ENCODE measurements around the gene PARL. TPM values are rescaled to one million over a fixed set of nuclear protein-coding genes. Genes with fewer than 3 reads are reported as not detected.
A peak's percentile ranks its signal among the peaks of the same experiment; 100 is the strongest.

PARL gene
- total and polyA plus RNA-seq, 9 of the 15 experiments (the other 6 are each of a cell fraction or from before 2014, with no cell fraction given): 39.5 to 82.4 (median 57.4) TPM

DNA sequence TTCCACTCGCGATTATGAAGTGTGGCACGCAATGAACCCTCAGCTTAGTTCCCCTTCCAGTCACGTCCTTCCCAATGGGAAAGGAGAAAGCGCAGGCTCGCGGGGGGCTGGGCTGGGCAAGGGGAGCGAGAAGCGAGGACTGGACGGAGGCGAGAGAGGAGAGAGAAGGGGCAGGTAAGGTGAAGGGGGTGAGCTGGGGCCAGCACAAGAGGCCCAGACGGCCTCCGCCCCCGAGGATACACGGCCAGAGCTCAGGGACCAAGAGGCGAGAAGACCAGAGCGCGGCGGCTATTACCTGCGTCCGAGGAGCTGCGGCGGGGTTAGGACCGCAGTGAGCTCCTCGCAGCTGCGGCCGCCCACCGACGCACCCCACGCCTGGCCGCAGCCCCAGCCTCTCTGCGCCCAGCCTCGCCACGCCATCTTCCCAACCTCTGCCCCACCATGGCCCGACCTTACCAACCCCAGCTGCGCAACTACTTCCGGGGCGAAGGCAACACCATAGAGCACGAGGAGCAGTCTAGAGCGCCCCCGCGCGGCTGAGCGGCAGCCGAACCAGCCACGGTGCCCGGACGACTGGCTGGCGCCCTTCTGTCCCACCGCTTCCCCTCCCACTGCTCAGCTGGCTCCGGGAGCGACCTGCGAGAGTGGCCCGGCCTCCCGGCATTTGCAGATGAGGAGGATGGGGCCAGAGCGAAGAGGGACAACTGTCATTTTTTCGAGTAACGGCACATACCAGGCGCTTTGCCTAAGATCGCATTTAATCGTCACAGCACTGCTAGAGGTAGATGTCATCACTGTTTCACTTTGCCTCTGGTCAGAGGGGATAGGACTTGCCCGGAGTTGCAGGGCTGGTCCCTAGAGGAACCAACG is at the start of gene PARL (continued):
- TF ChIP-seq KLF6 (CRISPR knock-in tag; IDR thresholded peaks at IDR 0.05; ENCODE audit: borderline replicate concordance) (no peak), ZNF584 (CRISPR knock-in tag; IDR thresholded peaks at IDR 0.05; ENCODE audit: low read depth) (no peak), KDM5B (IDR thresholded peaks at IDR 0.05; ENCODE audit: insufficient replicate concordance, low read depth, low read length) (peak; percentile 81), SMAD4 (CRISPR knock-in tag; conservative IDR thresholded peaks at IDR 0.05) (peak; percentile 95), VEZF1 (CRISPR knock-in tag; IDR thresholded peaks at IDR 0.05) (peak; percentile 79), CREB5 (CRISPR knock-in tag; IDR thresholded peaks at IDR 0.05) (0 out of 2 replicates have a peak, but pooled peaks have one; percentile 22), ZNF121 (CRISPR knock-in tag; conservative IDR thresholded peaks at IDR 0.05) (no peak), ARID1B (IDR thresholded peaks at IDR 0.05) (peak; percentile 43), RAD51 (IDR thresholded peaks at IDR 0.05; ENCODE audit: borderline replicate concordance, low read depth) (no peak), BDP1 (IDR thresholded peaks at IDR 0.05; ENCODE audit: insufficient read depth, insufficient read length) (no peak), ZNF507 (tag; conservative IDR thresholded peaks at IDR 0.05) (no peak), HDAC2 (IDR thresholded peaks at IDR 0.05) (0 out of 2 replicates have a peak, but pooled peaks have one; percentile 31), ZNF239 (CRISPR knock-in tag; IDR thresholded peaks at IDR 0.05) (no peak), FOXK1 (CRISPR knock-in tag; IDR thresholded peaks at IDR 0.05; ENCODE audit: borderline replicate concordance) (no peak)
- TF ChIP-seq, protein P1, sequence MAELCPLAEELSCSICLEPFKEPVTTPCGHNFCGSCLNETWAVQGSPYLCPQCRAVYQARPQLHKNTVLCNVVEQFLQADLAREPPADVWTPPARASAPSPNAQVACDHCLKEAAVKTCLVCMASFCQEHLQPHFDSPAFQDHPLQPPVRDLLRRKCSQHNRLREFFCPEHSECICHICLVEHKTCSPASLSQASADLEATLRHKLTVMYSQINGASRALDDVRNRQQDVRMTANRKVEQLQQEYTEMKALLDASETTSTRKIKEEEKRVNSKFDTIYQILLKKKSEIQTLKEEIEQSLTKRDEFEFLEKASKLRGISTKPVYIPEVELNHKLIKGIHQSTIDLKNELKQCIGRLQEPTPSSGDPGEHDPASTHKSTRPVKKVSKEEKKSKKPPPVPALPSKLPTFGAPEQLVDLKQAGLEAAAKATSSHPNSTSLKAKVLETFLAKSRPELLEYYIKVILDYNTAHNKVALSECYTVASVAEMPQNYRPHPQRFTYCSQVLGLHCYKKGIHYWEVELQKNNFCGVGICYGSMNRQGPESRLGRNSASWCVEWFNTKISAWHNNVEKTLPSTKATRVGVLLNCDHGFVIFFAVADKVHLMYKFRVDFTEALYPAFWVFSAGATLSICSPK (IDR thresholded peaks at IDR 0.05; ENCODE audit: borderline replicate concordance): no peak
- TF ChIP-seq, protein P2, sequence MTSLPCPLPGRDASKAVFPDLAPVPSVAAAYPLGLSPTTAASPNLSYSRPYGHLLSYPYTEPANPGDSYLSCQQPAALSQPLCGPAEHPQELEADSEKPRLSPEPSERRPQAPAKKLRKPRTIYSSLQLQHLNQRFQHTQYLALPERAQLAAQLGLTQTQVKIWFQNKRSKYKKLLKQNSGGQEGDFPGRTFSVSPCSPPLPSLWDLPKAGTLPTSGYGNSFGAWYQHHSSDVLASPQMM (CRISPR knock-in tag; IDR thresholded peaks at IDR 0.05): no peak
- TF ChIP-seq, protein P3, sequence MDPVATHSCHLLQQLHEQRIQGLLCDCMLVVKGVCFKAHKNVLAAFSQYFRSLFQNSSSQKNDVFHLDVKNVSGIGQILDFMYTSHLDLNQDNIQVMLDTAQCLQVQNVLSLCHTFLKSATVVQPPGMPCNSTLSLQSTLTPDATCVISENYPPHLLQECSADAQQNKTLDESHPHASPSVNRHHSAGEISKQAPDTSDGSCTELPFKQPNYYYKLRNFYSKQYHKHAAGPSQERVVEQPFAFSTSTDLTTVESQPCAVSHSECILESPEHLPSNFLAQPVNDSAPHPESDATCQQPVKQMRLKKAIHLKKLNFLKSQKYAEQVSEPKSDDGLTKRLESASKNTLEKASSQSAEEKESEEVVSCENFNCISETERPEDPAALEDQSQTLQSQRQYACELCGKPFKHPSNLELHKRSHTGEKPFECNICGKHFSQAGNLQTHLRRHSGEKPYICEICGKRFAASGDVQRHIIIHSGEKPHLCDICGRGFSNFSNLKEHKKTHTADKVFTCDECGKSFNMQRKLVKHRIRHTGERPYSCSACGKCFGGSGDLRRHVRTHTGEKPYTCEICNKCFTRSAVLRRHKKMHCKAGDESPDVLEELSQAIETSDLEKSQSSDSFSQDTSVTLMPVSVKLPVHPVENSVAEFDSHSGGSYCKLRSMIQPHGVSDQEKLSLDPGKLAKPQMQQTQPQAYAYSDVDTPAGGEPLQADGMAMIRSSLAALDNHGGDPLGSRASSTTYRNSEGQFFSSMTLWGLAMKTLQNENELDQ (CRISPR knock-in tag; IDR thresholded peaks at IDR 0.05; ENCODE audit: borderline replicate concordance): no peak
- TF ChIP-seq, protein P4, sequence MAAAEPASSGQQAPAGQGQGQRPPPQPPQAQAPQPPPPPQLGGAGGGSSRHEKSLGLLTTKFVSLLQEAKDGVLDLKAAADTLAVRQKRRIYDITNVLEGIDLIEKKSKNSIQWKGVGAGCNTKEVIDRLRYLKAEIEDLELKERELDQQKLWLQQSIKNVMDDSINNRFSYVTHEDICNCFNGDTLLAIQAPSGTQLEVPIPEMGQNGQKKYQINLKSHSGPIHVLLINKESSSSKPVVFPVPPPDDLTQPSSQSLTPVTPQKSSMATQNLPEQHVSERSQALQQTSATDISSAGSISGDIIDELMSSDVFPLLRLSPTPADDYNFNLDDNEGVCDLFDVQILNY (CRISPR knock-in tag; IDR thresholded peaks at IDR 0.05): no peak
